ENCODE measurements around the gene XG. TPM values are rescaled to one million over a fixed set of nuclear protein-coding genes. Genes with fewer than 3 reads are reported as not detected.
"Not testable (repeated sequence)": the region's sequence is repeated elsewhere in the genome, so short reads cannot be mapped to it uniquely, and the experiment has no call there.

Gene XG
- total RNA-seq, 1 donor from 2014 or later: 0.33 TPM

GRCh38 chrX:2788980-2789379 is 37.1 kb downstream of the XG start:
- Histone ChIP-seq H3K27me3 (ENCODE audit: control insufficient read depth, insufficient read depth, low read length) (no peaks in the 10 kb centered on the region), H3K36me3 (ENCODE audit: control insufficient read depth, insufficient read depth, low read length) (no peaks in the 10 kb centered on the region), H3K4me3 (ENCODE audit: low read depth, low read length) (no peak overlapping the region)
- DNase-seq (ENCODE audit: low read depth): no peak
- no peak for TF ChIP-seq CTCF (IDR thresholded peaks at IDR 0.05; ENCODE audit: insufficient read depth, low read length, poor library complexity, severe bottlenecking)

- TF ChIP-seq CTCF (IDR thresholded peaks at IDR 0.05; ENCODE audit: insufficient read depth, low read length, poor library complexity, severe bottlenecking): no peak
- DNase-seq (ENCODE audit: low read depth): no peak
- Histone ChIP-seq H3K4me3 (ENCODE audit: low read depth, low read length) (no peak overlapping the region), H3K36me3 (ENCODE audit: control insufficient read depth, insufficient read depth, low read length) (no peaks in the 10 kb centered on the region), H3K27me3 (ENCODE audit: control insufficient read depth, insufficient read depth, low read length) (no peaks in the 10 kb centered on the region)
Observed at GRCh38 chrX:2789569-2789968, 37.7 kb downstream of the XG start.

GRCh38 chrX:2793752-2794151 is 41.9 kb downstream of the XG start:
- Histone ChIP-seq H3K4me3 (ENCODE audit: low read depth, low read length) (no peak overlapping the region), H3K36me3 (ENCODE audit: control insufficient read depth, insufficient read depth, low read length) (no peaks in the 10 kb centered on the region), H3K27me3 (ENCODE audit: control insufficient read depth, insufficient read depth, low read length) (no peaks in the 10 kb centered on the region)
- no peak for TF ChIP-seq CTCF (IDR thresholded peaks at IDR 0.05; ENCODE audit: insufficient read depth, low read length, poor library complexity, severe bottlenecking)
- no peak for DNase-seq (ENCODE audit: low read depth)

- Histone ChIP-seq H3K36me3 (ENCODE audit: control insufficient read depth, insufficient read depth, low read length) (no peaks in the 10 kb centered on the region), H3K4me3 (ENCODE audit: low read depth, low read length) (no peak overlapping the region), H3K27me3 (ENCODE audit: control insufficient read depth, insufficient read depth, low read length) (no peaks in the 10 kb centered on the region)
- no peak for TF ChIP-seq CTCF (IDR thresholded peaks at IDR 0.05; ENCODE audit: insufficient read depth, low read length, poor library complexity, severe bottlenecking)
- DNase-seq (ENCODE audit: low read depth): no peak
Observed at GRCh38 chrX:2794336-2794735, 42.5 kb downstream of the XG start.

GRCh38 chrX:2796808-2797207 is 45.0 kb downstream of the XG start:
- not testable (repeated sequence) for H3K27me3 ChIP-seq (ENCODE audit: control insufficient read depth, insufficient read depth, low read length); DNase-seq (ENCODE audit: low read depth); H3K36me3 ChIP-seq (ENCODE audit: control insufficient read depth, insufficient read depth, low read length); H3K4me3 ChIP-seq (ENCODE audit: low read depth, low read length)

- TF ChIP-seq CTCF (IDR thresholded peaks at IDR 0.05; ENCODE audit: insufficient read depth, low read length, poor library complexity, severe bottlenecking): no peak
- Histone ChIP-seq H3K36me3 (ENCODE audit: control insufficient read depth, insufficient read depth, low read length) (no peaks in the 10 kb centered on the region), H3K27me3 (ENCODE audit: control insufficient read depth, insufficient read depth, low read length) (no peaks in the 10 kb centered on the region), H3K4me3 (ENCODE audit: low read depth, low read length) (no peak overlapping the region)
- DNase-seq (ENCODE audit: low read depth): no peak
Observed at GRCh38 chrX:2799369-2799768, 47.5 kb downstream of the XG start.

- DNase-seq (ENCODE audit: low read depth); H3K27me3 ChIP-seq (ENCODE audit: control insufficient read depth, insufficient read depth, low read length); H3K36me3 ChIP-seq (ENCODE audit: control insufficient read depth, insufficient read depth, low read length); H3K4me3 ChIP-seq (ENCODE audit: low read depth, low read length): not testable (repeated sequence)
Observed at GRCh38 chrX:2799980-2800379, 48.1 kb downstream of the XG start.
